OCI-LY1 (cell line): Measurements from ENCODE around the gene CDC34.

ENCODE experiments used
- H2AFZ ChIP-seq: fragments of 200-600 bp; sonication (generic), shearing (Covaris generic); 2 replicates; pipeline ENCODE4 v1.6.0; 2014; ENCODE audit warnings: antibody characterized with exemption, mild to moderate bottlenecking, low read length
- H3F3A ChIP-seq: fragments of 200-600 bp; sonication (generic), shearing (Covaris generic); 2 replicates; pipeline ENCODE4 v1.6.0; 2014; ENCODE audit warnings: mild to moderate bottlenecking, antibody characterized with exemption, low read length, moderate library complexity; ENCODE audit not compliant: insufficient read depth
- H3K27ac ChIP-seq: fragments of 200-600 bp; sonication (generic); 2 replicates; pipeline ENCODE4 v1.5.1; 2014; ENCODE audit warnings: low read length, mixed run types, mild to moderate bottlenecking, low read depth; ENCODE audit not compliant: poor library complexity, severe bottlenecking
- H3K27me3 ChIP-seq: fragments of 200-600 bp; sonication (generic); 2 replicates; pipeline ENCODE4 v1.6.0; 2014; ENCODE audit warnings: antibody characterized with exemption, mild to moderate bottlenecking, low read length, moderate library complexity; ENCODE audit not compliant: insufficient read depth
- H3K36me3 ChIP-seq: fragments of 200-600 bp; sonication (generic); 2 replicates; pipeline ENCODE4 v1.6.1; 2014; ENCODE audit warnings: mild to moderate bottlenecking, antibody characterized with exemption, low read length, moderate library complexity, mixed read lengths; ENCODE audit not compliant: insufficient read depth
- H3K4me1 ChIP-seq: fragments of 200-600 bp; sonication (generic); 2 replicates; pipeline ENCODE4 v1.5.1; 2014; ENCODE audit warnings: mild to moderate bottlenecking, low read length, moderate library complexity; ENCODE audit not compliant: insufficient read depth, severe bottlenecking
- H3K4me2 ChIP-seq: fragments of 200-600 bp; sonication (generic), shearing (Covaris generic); 2 replicates; pipeline ENCODE4 v1.6.1; 2014; ENCODE audit warnings: low read length
- H3K4me3 ChIP-seq: fragments of 200-600 bp; sonication (generic); 2 replicates; pipeline ENCODE4 v1.5.1; 2014; ENCODE audit warnings: low read length, low read depth, mild to moderate bottlenecking, mixed read lengths; ENCODE audit not compliant: poor library complexity, severe bottlenecking
- H3K79me2 ChIP-seq: fragments of 200-600 bp; shearing (Covaris generic); 2 replicates; pipeline ENCODE4 v1.6.1; 2016; ENCODE audit warnings: mixed run types, low read length, mixed read lengths; ENCODE audit not compliant: insufficient read depth
- H3K9ac ChIP-seq: fragments of 200-600 bp; sonication (generic), shearing (Covaris generic); 2 replicates; pipeline ENCODE4 v1.6.1; 2014; ENCODE audit warnings: mild to moderate bottlenecking, low read length, mixed read lengths
- H3K9me2 ChIP-seq: fragments of 200-600 bp; sonication (generic), shearing (Covaris generic); 2 replicates; pipeline ENCODE4 v1.6.1; 2014; ENCODE audit warnings: low read depth, mild to moderate bottlenecking, low read length, mixed read lengths
- H3K9me3 ChIP-seq: fragments of 200-600 bp; shearing (Covaris generic); 2 replicates; pipeline ENCODE4 v1.6.1; 2014; ENCODE audit warnings: low read length, mixed read lengths
- H4K20me1 ChIP-seq: fragments of 200-600 bp; sonication (generic), shearing (Covaris generic); 2 replicates; pipeline ENCODE4 v1.6.0; 2016; ENCODE audit warnings: mild to moderate bottlenecking, low read length; ENCODE audit not compliant: insufficient read depth
- EZH2 ChIP-seq: fragments of 200-600 bp; sonication (generic), shearing (Covaris generic); IDR thresholded peaks from 2 replicates; pipeline ENCODE4 v1.8.0; 2017; ENCODE audit warnings: borderline replicate concordance, mixed run types, mild to moderate bottlenecking, antibody characterized with exemption, low read length, moderate library complexity, mixed read lengths
- TF ChIP-seq, protein P1 (sequence below): fragments of 200-600 bp; sonication (generic), shearing (Covaris generic); IDR thresholded peaks from 2 replicates; pipeline ENCODE4 v1.5.1; 2017; ENCODE audit warnings: mild to moderate bottlenecking, antibody characterized with exemption, low read length, moderate library complexity, mixed read lengths

CDC34 gene

GRCh38 chr19:517721-518597 is 13.6 kb upstream of the CDC34 start:
- TF ChIP-seq, protein P1, sequence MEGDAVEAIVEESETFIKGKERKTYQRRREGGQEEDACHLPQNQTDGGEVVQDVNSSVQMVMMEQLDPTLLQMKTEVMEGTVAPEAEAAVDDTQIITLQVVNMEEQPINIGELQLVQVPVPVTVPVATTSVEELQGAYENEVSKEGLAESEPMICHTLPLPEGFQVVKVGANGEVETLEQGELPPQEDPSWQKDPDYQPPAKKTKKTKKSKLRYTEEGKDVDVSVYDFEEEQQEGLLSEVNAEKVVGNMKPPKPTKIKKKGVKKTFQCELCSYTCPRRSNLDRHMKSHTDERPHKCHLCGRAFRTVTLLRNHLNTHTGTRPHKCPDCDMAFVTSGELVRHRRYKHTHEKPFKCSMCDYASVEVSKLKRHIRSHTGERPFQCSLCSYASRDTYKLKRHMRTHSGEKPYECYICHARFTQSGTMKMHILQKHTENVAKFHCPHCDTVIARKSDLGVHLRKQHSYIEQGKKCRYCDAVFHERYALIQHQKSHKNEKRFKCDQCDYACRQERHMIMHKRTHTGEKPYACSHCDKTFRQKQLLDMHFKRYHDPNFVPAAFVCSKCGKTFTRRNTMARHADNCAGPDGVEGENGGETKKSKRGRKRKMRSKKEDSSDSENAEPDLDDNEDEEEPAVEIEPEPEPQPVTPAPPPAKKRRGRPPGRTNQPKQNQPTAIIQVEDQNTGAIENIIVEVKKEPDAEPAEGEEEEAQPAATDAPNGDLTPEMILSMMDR: no peak
- no peak for TF ChIP-seq EZH2
- no peaks in the 10 kb centered on the region for H3K79me2 ChIP-seq

DNA sequence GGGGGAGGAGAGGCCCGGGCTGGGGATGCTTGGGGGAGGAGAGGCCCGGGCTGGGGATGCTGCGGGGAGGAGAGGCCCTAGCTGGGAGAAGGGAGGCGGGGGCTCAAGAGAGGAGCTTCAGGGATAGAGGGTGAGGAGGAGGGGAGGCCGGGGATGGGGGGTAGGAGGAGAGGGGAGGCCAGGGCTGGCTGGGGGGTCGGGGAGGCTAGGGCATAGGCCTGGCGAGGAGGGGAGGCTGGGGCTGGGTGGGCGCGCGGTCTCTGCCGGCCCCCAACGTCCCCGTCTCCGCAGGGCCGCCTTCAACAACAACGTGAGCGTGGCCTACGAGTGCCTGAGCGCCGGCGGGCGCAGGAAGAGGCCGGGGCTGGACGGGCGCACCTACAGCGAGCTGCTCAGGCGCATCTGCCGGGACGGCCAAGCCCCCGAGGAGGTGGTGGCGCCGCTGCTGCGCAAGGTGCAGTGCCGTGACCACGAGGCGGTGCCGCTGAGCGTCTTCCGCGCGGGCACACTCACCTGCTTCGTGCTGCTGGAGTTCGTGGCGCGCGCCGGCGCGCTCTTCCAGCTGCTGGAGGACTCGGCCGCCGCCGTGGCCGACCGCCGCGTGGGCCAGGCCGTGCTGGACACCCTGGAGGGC is 12.8 kb upstream of the CDC34 start:
- TF ChIP-seq EZH2: no peak
- TF ChIP-seq, protein P1: no peak
- no peaks in the 10 kb centered on the region for H4K20me1 ChIP-seq
- no peak overlapping the region for H3K27ac ChIP-seq
- H3K27me3 ChIP-seq: no peaks in the 10 kb centered on the region
- no peaks in the 10 kb centered on the region for H3K79me2 ChIP-seq
- H3K36me3 ChIP-seq: peaks cover 7% of the 10 kb centered on the region; the same call in 1 of the 2 replicates
- H3K9me2 ChIP-seq: no peaks in the 10 kb centered on the region
- H3F3A ChIP-seq: no peaks in the 10 kb centered on the region
- no peaks in the 10 kb centered on the region for H3K9me3 ChIP-seq
- no peak overlapping the region for H3K4me2 ChIP-seq
- no peak overlapping the region for H3K9ac ChIP-seq
- peaks cover 6% of the 10 kb centered on the region for H3K4me1 ChIP-seq
- H2AFZ ChIP-seq: no peak overlapping the region
- H3K4me3 ChIP-seq: no peak overlapping the region

More at GRCh38 chr19:517721-518597, 13.6 kb upstream of the CDC34 start:
- H3K4me2 ChIP-seq: no peak overlapping the region
- no peak overlapping the region for H2AFZ ChIP-seq
- H3K36me3 ChIP-seq: peaks cover 11% of the 10 kb centered on the region; the same call in 1 of the 2 replicates
- no peaks in the 10 kb centered on the region for H3K9me3 ChIP-seq
- no peak overlapping the region for H3K27ac ChIP-seq
- H4K20me1 ChIP-seq: no peaks in the 10 kb centered on the region
- H3K9me2 ChIP-seq: no peaks in the 10 kb centered on the region
- no peaks in the 10 kb centered on the region for H3F3A ChIP-seq
- H3K4me1 ChIP-seq: peaks cover 5% of the 10 kb centered on the region
- H3K27me3 ChIP-seq: no peaks in the 10 kb centered on the region
- no peak overlapping the region for H3K9ac ChIP-seq
- no peak overlapping the region for H3K4me3 ChIP-seq

GRCh38 chr19:519449-519865 is 12.1 kb upstream of the CDC34 start:
- Histone ChIP-seq H4K20me1 (no peaks in the 10 kb centered on the region), H3K9me3 (no peaks in the 10 kb centered on the region), H3K4me3 (no peak overlapping the region), H3K9ac (no peak overlapping the region), H3K9me2 (no peaks in the 10 kb centered on the region), H3K4me2 (no peak overlapping the region), H2AFZ (no peak overlapping the region), H3K4me1 (peaks cover 6% of the 10 kb centered on the region), H3K27ac (no peak overlapping the region), H3K27me3 (no peaks in the 10 kb centered on the region), H3F3A (no peaks in the 10 kb centered on the region), H3K36me3 (no peaks in the 10 kb centered on the region), H3K79me2 (no peaks in the 10 kb centered on the region)
- no peak for TF ChIP-seq EZH2
- TF ChIP-seq, protein P1: no peak
